Measurements from ENCODE around the gene RASD1.

RASD1 gene

DNA sequence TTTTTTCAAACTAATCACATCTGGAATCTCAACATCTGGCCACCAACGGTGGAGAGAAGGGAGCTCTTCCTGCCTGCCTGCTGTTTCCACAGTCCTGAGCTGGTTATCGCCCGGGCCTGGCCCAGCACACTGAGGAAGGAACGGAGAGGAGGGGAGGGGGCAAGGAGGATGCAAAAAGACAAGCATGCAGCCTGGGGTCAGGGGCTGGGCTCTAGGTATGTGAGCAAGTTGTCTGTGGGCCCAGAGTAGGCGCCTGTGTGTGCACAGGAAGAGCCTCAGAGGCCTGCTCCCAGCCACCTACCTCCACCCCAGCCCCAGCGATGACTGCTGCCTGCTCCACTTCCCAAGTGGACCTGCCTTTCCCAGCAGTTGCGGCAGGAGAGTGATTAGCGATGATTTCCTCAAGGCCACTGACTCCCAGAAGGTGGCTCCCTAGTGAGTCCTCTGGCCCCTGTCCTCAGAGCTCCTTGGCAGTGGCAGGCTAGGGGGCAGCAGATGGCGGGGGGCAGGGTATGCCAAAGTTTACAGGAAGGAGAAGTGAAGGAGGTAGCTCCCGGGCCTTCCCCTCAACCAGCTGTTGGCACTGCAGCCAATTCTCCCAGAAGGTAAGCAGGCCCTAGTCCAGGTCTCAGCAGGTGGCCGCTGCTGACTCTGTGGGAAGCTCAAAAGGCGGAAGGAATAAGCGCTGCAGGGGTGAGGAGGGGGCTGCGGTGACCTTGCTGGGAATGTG, 27.0 kb upstream of the RASD1 start:
- no peak overlapping the region for H3K27ac ChIP-seq
- peaks cover 8 to 77% (median 63%) of the 10 kb centered on the region in 10 experiments for H3K4me1 ChIP-seq
- no peak for TF ChIP-seq Cebpa-rat (IDR thresholded peaks at IDR 0.05)

DNA sequence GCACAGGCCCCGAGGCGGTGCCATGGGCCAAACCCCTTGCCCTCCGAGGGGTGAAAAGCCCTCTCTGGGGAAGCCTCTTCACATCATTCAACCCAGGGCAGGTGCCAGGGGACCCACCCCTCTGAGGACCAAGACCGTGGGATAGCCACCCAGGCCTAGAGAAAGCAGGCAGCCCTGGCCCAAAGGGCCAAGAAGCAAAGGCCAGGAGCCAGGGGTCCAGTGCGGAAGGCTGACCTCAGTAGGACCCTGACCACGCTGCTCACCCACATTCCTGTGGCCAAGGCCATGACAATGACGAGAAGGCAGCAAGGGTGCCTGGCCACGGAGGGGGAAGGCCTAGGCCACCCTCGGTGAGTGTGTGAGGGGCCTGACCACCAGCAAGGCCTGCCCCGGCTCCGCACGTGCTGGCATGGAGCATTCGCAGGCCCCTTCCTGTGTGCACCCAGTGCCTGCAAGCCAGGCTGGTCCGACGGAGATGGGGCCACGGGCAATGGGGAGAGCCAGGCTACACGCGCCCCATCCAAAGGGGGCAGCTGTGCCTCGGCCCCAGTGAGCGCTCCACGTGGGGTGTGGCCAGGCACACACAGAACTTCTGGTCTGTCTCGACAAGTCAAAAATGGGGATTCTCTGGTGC, 24.5 kb upstream of the RASD1 start:
- Histone ChIP-seq H4K20me1 (peaks cover 0 to 83% (median 28%) of the 10 kb centered on the region in 11 experiments; a peak in 14 of 22 replicates), H3K9me3 (replicated peaks in 1 of 11) (no peaks in the 10 kb centered on the region), H3K9ac (peak overlapping the region in 2 of 11 experiments; percentile 52 to 60; a peak in 2 of 22 replicates), H3K36me3 (peaks cover 0 to 7% (median 0%) of the 10 kb centered on the region in 11 experiments; a peak in 2 of 22 replicates), H3K27me3 (no peaks in the 10 kb centered on the region), H3K4me1 (peaks cover 32 to 97% (median 84%) of the 10 kb centered on the region in 10 experiments), H3K4me3 (no peak overlapping the region), H3K27ac (peak overlapping the region in 1 of 11 experiments; percentile 30; a peak in 1 of 22 replicates), H3K4me2 (peak overlapping the region in 9 of 11 experiments; percentile 80 to 98 (median 93); a peak in 17 of 22 replicates)
- TF ChIP-seq Cebpa-rat (IDR thresholded peaks at IDR 0.05): no peak

More for the DNA sequence above, 27.0 kb upstream of the RASD1 start:
- peak overlapping the region in 9 of 11 experiments; percentile 43 to 98 (median 57); a peak in 17 of 22 replicates for H3K4me2 ChIP-seq
- H3K4me3 ChIP-seq: no peak overlapping the region
- peaks cover 0 to 81% (median 21%) of the 10 kb centered on the region in 11 experiments; a peak in 14 of 22 replicates for H4K20me1 ChIP-seq
- H3K27me3 ChIP-seq: no peaks in the 10 kb centered on the region
- H3K36me3 ChIP-seq: peaks cover 0 to 7% (median 0%) of the 10 kb centered on the region in 11 experiments; a peak in 2 of 22 replicates
- H3K9ac ChIP-seq: no peak overlapping the region
- H3K9me3 ChIP-seq (replicated peaks in 1 of 11): no peaks in the 10 kb centered on the region

DNA sequence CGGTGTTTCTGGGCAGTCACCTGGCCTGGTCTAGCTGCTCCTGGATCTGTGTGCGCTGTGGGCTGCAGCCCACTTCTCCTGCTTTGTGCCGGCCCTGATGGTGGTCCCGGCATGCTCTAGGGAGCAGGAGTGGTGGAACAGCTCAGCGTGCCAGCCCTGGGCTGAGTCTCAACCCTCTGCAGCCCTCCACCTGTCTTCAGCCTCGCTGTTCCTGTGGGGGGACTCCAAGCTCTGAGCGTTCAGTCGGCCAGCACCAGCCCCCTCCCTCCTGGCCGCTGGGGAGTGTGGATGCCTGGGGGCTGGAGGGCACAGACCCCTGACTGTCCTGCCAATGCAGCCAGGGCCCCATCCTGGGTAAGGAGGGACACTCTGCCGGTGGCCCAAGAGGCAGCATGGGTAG, 23.7 kb upstream of the RASD1 start:
- Histone ChIP-seq H3K27me3 (no peaks in the 10 kb centered on the region), H3K9me3 (replicated peaks in 1 of 11) (no peaks in the 10 kb centered on the region), H3K4me3 (0 out of 20 replicates have a peak overlapping the region, but pooled peaks of 1 of the 10 experiments have one; percentile 4), H3K4me2 (peak overlapping the region; percentile 10 to 98 (median 92); a peak in 20 of 22 replicates), H3K4me1 (peaks cover 41 to 99% (median 90%) of the 10 kb centered on the region in 10 experiments), H3K9ac (peak overlapping the region in 5 of 11 experiments; percentile 8 to 60 (median 33); a peak in 7 of 22 replicates), H3K36me3 (peaks cover 0 to 7% (median 0%) of the 10 kb centered on the region in 11 experiments; a peak in 2 of 22 replicates), H4K20me1 (peaks cover 0 to 83% (median 32%) of the 10 kb centered on the region in 11 experiments; a peak in 14 of 22 replicates), H3K27ac (peak overlapping the region in 4 of 11 experiments; percentile 6 to 30 (median 28); a peak in 1 of 22 replicates)
- TF ChIP-seq Cebpa-rat (IDR thresholded peaks at IDR 0.05): no peak

DNA sequence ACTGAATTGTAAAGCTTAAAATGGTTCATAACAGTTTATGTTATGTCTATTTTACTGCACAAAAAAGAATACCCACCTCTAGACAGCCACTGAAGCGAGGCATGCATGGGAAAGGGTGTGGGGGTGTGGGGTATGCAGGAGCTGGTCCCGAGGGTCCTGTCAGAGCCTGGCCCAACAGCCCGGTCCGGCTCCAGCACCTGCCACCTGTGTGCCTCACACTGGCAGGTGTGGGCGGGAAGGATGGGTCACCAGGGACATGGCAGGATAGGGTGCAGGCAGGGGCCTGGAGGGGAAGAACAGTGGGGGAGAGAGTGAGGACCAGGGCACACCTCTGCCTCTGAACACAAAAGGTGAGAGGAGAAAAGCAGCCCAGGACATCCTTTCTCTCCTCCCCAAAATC, 22.8 kb upstream of the RASD1 start:
- peak overlapping the region in 9 of 11 experiments; percentile 80 to 98 (median 93); a peak in 17 of 22 replicates for H3K4me2 ChIP-seq
- no peak for TF ChIP-seq Cebpa-rat (IDR thresholded peaks at IDR 0.05)

GRCh38 chr17:17518014-17518413, 21.8 kb upstream of the RASD1 start:
- peak overlapping the region in 8 of 11 experiments; percentile 6 to 60 (median 32); a peak in 12 of 22 replicates for H3K9ac ChIP-seq
- no peaks in the 10 kb centered on the region for H3K27me3 ChIP-seq
- H4K20me1 ChIP-seq: peaks cover 0 to 88% (median 33%) of the 10 kb centered on the region in 11 experiments; a peak in 14 of 22 replicates
- peaks cover 46 to 100% (median 99%) of the 10 kb centered on the region in 10 experiments for H3K4me1 ChIP-seq
- TF ChIP-seq Cebpa-rat (IDR thresholded peaks at IDR 0.05): no peak
- peak overlapping the region in 5 of 11 experiments; percentile 14 to 64 (median 45); a peak in 8 of 22 replicates for H3K27ac ChIP-seq
- peaks cover 0 to 7% (median 0%) of the 10 kb centered on the region in 11 experiments; a peak in 2 of 22 replicates for H3K36me3 ChIP-seq
- H3K4me3 ChIP-seq: peak overlapping the region in 2 of 10 experiments; percentile 17 to 25; a peak in 2 of 20 replicates
- peak overlapping the region; percentile 37 to 98 (median 92) for H3K4me2 ChIP-seq
- no peaks in the 10 kb centered on the region for H3K9me3 ChIP-seq (replicated peaks in 1 of 11)

More for the DNA sequence above, 22.8 kb upstream of the RASD1 start:
- Histone ChIP-seq H3K4me3 (no peak overlapping the region), H3K9me3 (replicated peaks in 1 of 11) (no peaks in the 10 kb centered on the region), H3K4me1 (peaks cover 46 to 100% (median 97%) of the 10 kb centered on the region in 10 experiments), H3K27me3 (no peaks in the 10 kb centered on the region), H3K27ac (no peak overlapping the region), H3K9ac (peak overlapping the region in 4 of 11 experiments; percentile 7 to 60 (median 35); a peak in 5 of 22 replicates), H3K36me3 (peaks cover 0 to 7% (median 0%) of the 10 kb centered on the region in 11 experiments; a peak in 2 of 22 replicates), H4K20me1 (peaks cover 0 to 91% (median 33%) of the 10 kb centered on the region in 11 experiments; a peak in 14 of 22 replicates)

DNA sequence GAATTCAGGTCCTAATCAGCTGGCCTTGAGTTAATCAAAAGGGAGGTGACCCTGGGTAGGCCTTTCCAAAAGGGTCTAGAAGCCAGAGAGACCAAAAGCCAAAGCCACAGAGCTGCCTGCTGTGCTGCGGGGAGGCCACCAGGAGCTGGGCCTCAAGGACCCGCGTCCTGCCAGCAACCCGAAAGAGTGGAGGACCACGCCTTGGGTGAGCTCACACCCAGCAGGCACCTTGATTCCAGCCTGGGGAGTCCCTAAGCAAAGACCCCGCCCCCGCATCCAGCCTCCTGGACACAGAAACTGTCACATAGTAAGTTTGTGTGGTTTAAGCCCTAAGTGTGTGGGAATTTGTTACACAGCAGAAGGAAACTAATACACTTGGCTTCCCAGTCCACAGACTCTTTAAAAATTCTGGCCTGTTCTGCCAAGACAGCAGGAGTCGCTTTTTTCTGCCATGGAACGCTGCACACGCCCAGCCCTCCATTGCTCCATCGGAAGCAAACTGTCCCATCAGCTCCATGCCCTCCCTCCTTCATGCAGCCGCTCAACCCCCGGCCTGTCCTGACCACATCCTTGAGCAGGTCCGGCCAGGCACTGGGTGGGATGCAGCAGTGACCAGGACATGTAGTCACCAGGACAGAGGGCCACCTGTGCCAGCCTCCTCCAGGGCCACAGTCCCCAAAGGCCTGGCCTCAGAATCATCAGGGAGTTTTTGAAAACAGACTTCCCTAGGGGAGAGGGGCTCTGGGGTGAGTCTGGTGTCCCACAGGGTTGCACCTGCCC, 20.9 kb upstream of the RASD1 start:
- peak overlapping the region in 1 of 10 experiments; percentile 40; a peak in 1 of 20 replicates for H3K4me3 ChIP-seq
- TF ChIP-seq Cebpa-rat (IDR thresholded peaks at IDR 0.05): no peak
- H3K36me3 ChIP-seq: peaks cover 0 to 7% (median 0%) of the 10 kb centered on the region in 11 experiments; a peak in 2 of 22 replicates
- H3K9me3 ChIP-seq (replicated peaks in 1 of 11): no peaks in the 10 kb centered on the region
- peaks cover 0 to 85% (median 31%) of the 10 kb centered on the region in 11 experiments; a peak in 12 of 22 replicates for H4K20me1 ChIP-seq
- H3K9ac ChIP-seq: peak overlapping the region in 8 of 11 experiments; percentile 6 to 60 (median 31); a peak in 10 of 22 replicates
- H3K27ac ChIP-seq: peak overlapping the region in 6 of 11 experiments; percentile 14 to 65 (median 50); a peak in 7 of 22 replicates
- H3K4me2 ChIP-seq: peak overlapping the region; percentile 37 to 98 (median 92)
- H3K4me1 ChIP-seq: peaks cover 53 to 100% (median 99%) of the 10 kb centered on the region in 10 experiments
- no peaks in the 10 kb centered on the region for H3K27me3 ChIP-seq

GRCh38 chr17:17515934-17516930, 20.0 kb upstream of the RASD1 start:
- no peak for TF ChIP-seq Cebpa-rat (IDR thresholded peaks at IDR 0.05)
- Histone ChIP-seq H3K9me3 (replicated peaks in 1 of 11) (no peaks in the 10 kb centered on the region), H3K27me3 (no peaks in the 10 kb centered on the region), H3K9ac (peak overlapping the region in 8 of 11 experiments; percentile 3 to 57 (median 40); a peak in 12 of 22 replicates), H4K20me1 (peaks cover 0 to 81% (median 31%) of the 10 kb centered on the region in 11 experiments; a peak in 12 of 22 replicates), H3K27ac (peak overlapping the region in 5 of 11 experiments; percentile 14 to 65 (median 56); a peak in 9 of 22 replicates), H3K36me3 (peaks cover 0 to 5% (median 0%) of the 10 kb centered on the region in 11 experiments; a peak in 2 of 22 replicates), H3K4me1 (peaks cover 60 to 100% (median 100%) of the 10 kb centered on the region in 10 experiments), H3K4me2 (peak overlapping the region; percentile 69 to 98 (median 92)), H3K4me3 (0 out of 20 replicates have a peak overlapping the region, but pooled peaks of 1 of the 10 experiments have one; percentile 8)

Data from BLaER1 treated with 17β-estradiol and CSF1 and Interleukin-3, amounts not matched to agents 10 nM and 100 nM (cell line).